HG02840 (cell line): ENCODE results near the gene RHBDL1.

Experiments
- ATAC-seq: cut with Tn5 transposase; IDR thresholded peaks from one replicate; pipeline ENCODE4 v1.9.1; 2021; ENCODE audit warnings: mild to moderate bottlenecking, moderate library complexity, moderate number of reproducible peaks; ENCODE audit not compliant: unreplicated experiment, low FRiP score

Gene RHBDL1

GRCh38 chr16:674968-675883, at the start of gene RHBDL1:
Gene RHBDL1 (plus strand): TSS chr16:675671. CDS start chr16:675791, 120 bp downstream.
- no peak for ATAC-seq

GRCh38 chr16:625977-626765, 49.3 kb upstream of the RHBDL1 start:
- ATAC-seq: no peak

GRCh38 chr16:626787-627453, 48.6 kb upstream of the RHBDL1 start:
- ATAC-seq: no peak

- no peak for ATAC-seq
Measured at GRCh38 chr16:627454-628239, 47.8 kb upstream of the RHBDL1 start.

- no peak for ATAC-seq
Measured at GRCh38 chr16:628321-629061, 47.0 kb upstream of the RHBDL1 start.

- ATAC-seq: no peak
Measured at GRCh38 chr16:629185-629832, 46.2 kb upstream of the RHBDL1 start.

- no peak for ATAC-seq
Measured at GRCh38 chr16:629833-630248, 45.6 kb upstream of the RHBDL1 start.

GRCh38 chr16:630249-630814, 45.1 kb upstream of the RHBDL1 start:
- no peak for ATAC-seq

- no peak for ATAC-seq
Measured at GRCh38 chr16:630815-631405, 44.6 kb upstream of the RHBDL1 start, which contains the start of gene WFIKKN1. Gene WFIKKN1 (plus strand): TSS chr16:630985. CDS start chr16:631254, 269 bp downstream.

- no peak for ATAC-seq
Measured at GRCh38 chr16:631808-632358, 43.6 kb upstream of the RHBDL1 start.

GRCh38 chr16:632486-633335, 42.8 kb upstream of the RHBDL1 start:
- no peak for ATAC-seq

GRCh38 chr16:633336-634050, 42.0 kb upstream of the RHBDL1 start:
- ATAC-seq: no peak

- no peak for ATAC-seq
Measured at GRCh38 chr16:634051-634670, 41.3 kb upstream of the RHBDL1 start.

- no peak for ATAC-seq
Measured at GRCh38 chr16:634996-635395, 40.5 kb upstream of the RHBDL1 start.

- peak; percentile 6 for ATAC-seq
Measured at GRCh38 chr16:635573-636205, 39.8 kb upstream of the RHBDL1 start.
